Heart left ventricle (tissue), 16 donors: Measurements from ENCODE around the gene KRTAP27-1. TPM values are rescaled to one million over a fixed set of nuclear protein-coding genes. Genes with fewer than 3 reads are reported as not detected.

Experiments used
- ATAC-seq, 4 donors: fragments of 200-7000 bp; cut with Tn5 transposase; one replicate each; pipeline ENCODE4 v1.9.1; 2020 to 2022; ENCODE audit warnings: moderate library complexity in 4 of 4, mild to moderate bottlenecking in 3 of 4, moderate number of reproducible peaks in 1 of 4
- DNase-seq, 5 donors: peaks; one replicate each; pipeline ENCODE4 v3.0.0-alpha.2; 2020
- H3K27ac ChIP-seq, 12 donors: fragments of 200-600 bp; sonication (generic) in 4 of 12; one replicate each; pipeline versions ENCODE4 v1.5.0 to v1.8.0; 2016 to 2022; ENCODE audit warnings: mild to moderate bottlenecking in 2 of 12
- H3K27me3 ChIP-seq, 9 donors: fragments of 200-600 bp; sonication (generic) in 2 of 9; one replicate each; pipeline versions ENCODE4 v1.5.1 to v1.8.0; 2016 to 2022; ENCODE audit warnings: mild to moderate bottlenecking in 3 of 9
- H3K36me3 ChIP-seq, 9 donors: fragments of 200-600 bp; sonication (generic) in 2 of 9; one replicate each; pipeline versions ENCODE4 v1.5.0 to v1.8.0; 2018 to 2022; ENCODE audit warnings: mild to moderate bottlenecking in 2 of 9
- H3K4me1 ChIP-seq, 12 donors: fragments of 200-600 bp; sonication (generic) in 4 of 12; one replicate each; pipeline versions ENCODE4 v1.5.0 to v1.8.0; 2016 to 2022; ENCODE audit warnings: mild to moderate bottlenecking in 3 of 12
- H3K4me3 ChIP-seq, 12 donors: fragments of 200-600 bp; sonication (generic) in 4 of 12; one replicate each; pipeline versions ENCODE4 v1.5.0 to v1.8.0; 2017 to 2022; ENCODE audit warnings: mild to moderate bottlenecking in 9 of 12, moderate library complexity in 4 of 12
- H3K9me3 ChIP-seq, 12 donors: fragments of 200-600 bp; sonication (generic) in 4 of 12; one replicate each; pipeline versions ENCODE4 v1.5.0 to v1.8.0; 2016 to 2022; ENCODE audit warnings: mild to moderate bottlenecking in 1 of 12
- POLR2A ChIP-seq, 2 donors: fragments of 450-650 bp; IDR thresholded peaks; one replicate each; pipeline ENCODE4 v1.6.1; 2017; ENCODE audit warnings: antibody characterized with exemption in 2 of 2, mild to moderate bottlenecking in 2 of 2, moderate library complexity in 2 of 2
- WGBS, 4 donors: extraction: QIAGEN DNeasy Blood & Tissue Kit in 2 of 4; methylation state at CpG; one replicate each; pipeline versions ENCODE4 v1.1.5 to v1.1.7; 2013 to 2018; 5-methylcytosine and 5-hydroxymethylcytosine counted together
- intact Hi-C, 10 donors: fragments of 100-400 bp; cut with DNase I; formaldehyde crosslinking; loops; one replicate each; pipeline versions ENCODE4 v1.11.1 to v1.14.2; 2022
- long read RNA-seq, 3 donors: library from polyadenylated mRNA; unstranded; transcript quantifications; one replicate each; pipeline ENCODE4 v2.0.0, GENCODE V29; 2020 to 2021
- polyA plus RNA-seq, 2 donors: library from polyadenylated mRNA; stranded (reverse); fragments of 200-250 nt; gene quantifications; one replicate each; pipeline ENCODE4 v1.2.3, GENCODE V29; 2013
- total RNA-seq, 9 donors: library from RNA; depleted of rRNA in 2 of 9; stranded (reverse); fragments of >200 nt in 2 of 9; fragmentation: NEBNext Ultra II Directional in 3 of 9; extraction: Animal tissue kit (Norgen Biotek cat#: 25700) in 3 of 9; gene quantifications; one replicate each; pipeline versions ENCODE4 v1.1.0 to v1.2.4, GENCODE V29; 2016 to 2023
- TF ChIP-seq, protein P1 (sequence below), 12 donors: fragments of 200-600 bp; sonication (generic) in 4 of 12; IDR thresholded peaks; one replicate each; pipeline versions ENCODE4 v1.5.0 to v1.8.0; 2018 to 2022; ENCODE audit warnings: antibody characterized with exemption in 12 of 12, mild to moderate bottlenecking in 5 of 12
- donor health status: ischemic (EF 13 %, LVEDD 7.1; RV severe dilation, severe dysfunction).
- donor health status: healthy with polysubstance abuse.
- donor health status: DM: no; HTN: yes; CAD: no.
- donor health status: DM: no; HTN: no; CAD: no.
- donor health status: ischemic (EF 25% LVEDD 6.9; RV normal size, moderate dysfunction).
- donor health status: ischemic (EF 25% LVEDD 5.7; RV mildly dilated, moderate dysfunction).
- donor health status: healthy.
- donor health status: DM: yes; HTN: yes; CAD: no.
- donor health status: ischemic (EF 35%, LVEDD 5.7; RV mildly dilated, moderate dysfunction).
- donor health status: nonischemic (EF 11% LVEDD 7.7; RV severe dilation, severe dysfunction).
- donor health status: DM: yes; HTN: yes; CAD: no.
- donor health status: PGD.
- donor health status: ischemic (EF 29% LVEDD 5.4; RV normal size, mild dysfunction).
- donor health status: nonischemic (EF 23%, LVEDD 6.1; RV moderate dilation, normal function).

Gene KRTAP27-1
- total RNA-seq (not detected), polyA plus RNA-seq (not detected)
- long read RNA-seq, donor 1: 0 reads
- long read RNA-seq, donor 2: 0 reads
- long read RNA-seq, donor 3: 0 reads

DNA sequence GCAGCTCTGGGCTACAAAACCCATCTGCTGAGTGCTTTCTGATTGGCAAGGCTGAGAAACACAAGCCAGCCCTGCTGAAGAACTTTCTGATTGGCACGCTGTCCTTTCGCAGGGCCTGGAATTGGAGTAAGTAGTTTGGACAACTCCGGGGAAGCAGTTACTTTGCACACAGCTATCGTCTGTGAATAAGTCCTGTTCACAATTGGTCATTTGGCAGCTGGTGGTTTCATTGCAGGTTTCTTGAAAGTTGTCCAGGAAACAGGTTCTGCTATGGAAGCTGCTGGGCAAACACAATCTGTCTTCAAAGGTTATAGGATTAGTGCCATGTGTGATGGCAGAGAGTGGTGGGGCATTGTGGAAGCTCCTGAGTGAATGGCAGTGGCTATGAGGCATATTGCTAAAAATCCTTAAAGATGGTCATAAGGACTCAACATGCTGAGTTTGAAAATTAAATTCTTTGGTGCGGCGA, at the start of gene KRTAP27-1:
Gene KRTAP27-1 (minus strand): TSS at position 419 of the 469 bp plus-strand sequence. CDS start 26 bp downstream, at position 393.
- ATAC-seq (no peak), DNase-seq (no peak)
- intact Hi-C loops: no loop called here
- TF ChIP-seq, protein P1, sequence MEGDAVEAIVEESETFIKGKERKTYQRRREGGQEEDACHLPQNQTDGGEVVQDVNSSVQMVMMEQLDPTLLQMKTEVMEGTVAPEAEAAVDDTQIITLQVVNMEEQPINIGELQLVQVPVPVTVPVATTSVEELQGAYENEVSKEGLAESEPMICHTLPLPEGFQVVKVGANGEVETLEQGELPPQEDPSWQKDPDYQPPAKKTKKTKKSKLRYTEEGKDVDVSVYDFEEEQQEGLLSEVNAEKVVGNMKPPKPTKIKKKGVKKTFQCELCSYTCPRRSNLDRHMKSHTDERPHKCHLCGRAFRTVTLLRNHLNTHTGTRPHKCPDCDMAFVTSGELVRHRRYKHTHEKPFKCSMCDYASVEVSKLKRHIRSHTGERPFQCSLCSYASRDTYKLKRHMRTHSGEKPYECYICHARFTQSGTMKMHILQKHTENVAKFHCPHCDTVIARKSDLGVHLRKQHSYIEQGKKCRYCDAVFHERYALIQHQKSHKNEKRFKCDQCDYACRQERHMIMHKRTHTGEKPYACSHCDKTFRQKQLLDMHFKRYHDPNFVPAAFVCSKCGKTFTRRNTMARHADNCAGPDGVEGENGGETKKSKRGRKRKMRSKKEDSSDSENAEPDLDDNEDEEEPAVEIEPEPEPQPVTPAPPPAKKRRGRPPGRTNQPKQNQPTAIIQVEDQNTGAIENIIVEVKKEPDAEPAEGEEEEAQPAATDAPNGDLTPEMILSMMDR (IDR thresholded peaks at IDR 0.05): no peak
- no peak for TF ChIP-seq POLR2A (IDR thresholded peaks at IDR 0.05)
- 82 to 96% (median 88%) methylated on average over 6 of the region's 6 CpGs for WGBS, 4 donors
- H3K9me3 ChIP-seq: no peaks in the 10 kb centered on the region
- no peak within 1 kb of the TSS for H3K27ac ChIP-seq
- no peaks in the 10 kb centered on the region for H3K36me3 ChIP-seq
- H3K4me1 ChIP-seq: no peaks in the 10 kb centered on the region
- no peak within 1 kb of the TSS for H3K4me3 ChIP-seq
- H3K27me3 ChIP-seq: no peaks in the 10 kb centered on the region

DNA sequence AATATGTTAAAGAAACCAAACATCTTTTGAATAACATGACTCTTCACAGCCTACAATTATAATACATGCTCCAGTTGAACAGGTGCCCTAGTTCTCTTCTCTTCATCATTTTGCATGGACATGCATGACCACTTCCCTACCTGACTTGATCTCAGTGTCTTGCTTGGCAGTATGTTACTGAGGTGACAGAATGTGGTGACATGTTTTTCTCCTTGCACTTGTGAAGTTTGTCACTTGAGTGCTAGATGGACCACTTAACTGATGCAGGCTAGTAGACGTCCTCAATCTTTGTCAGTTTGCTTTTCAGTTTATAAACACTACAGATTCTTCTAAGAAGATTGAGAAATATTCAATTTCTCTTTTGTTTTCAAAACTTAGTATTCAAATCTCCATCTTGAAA, 44.7 kb upstream of the KRTAP27-1 start:
- Histone ChIP-seq H3K36me3 (no peaks in the 10 kb centered on the region), H3K4me1 (no peaks in the 10 kb centered on the region), H3K27ac (no peak overlapping the region), H3K4me3 (no peak overlapping the region), H3K27me3 (no peaks in the 10 kb centered on the region), H3K9me3 (no peaks in the 10 kb centered on the region)
- 27 to 39% (median 32%) methylated on average over 1 of the region's 1 CpG for WGBS, 4 donors
- ATAC-seq (no peak), DNase-seq (no peak)
- intact Hi-C loops: no loop called here
- TF ChIP-seq POLR2A (IDR thresholded peaks at IDR 0.05): no peak
- TF ChIP-seq, protein P1 (IDR thresholded peaks at IDR 0.05): no peak

- Histone ChIP-seq H3K4me3 (no peak within 1 kb of the TSS), H3K9me3 (peaks cover 0 to 2% (median 0%) of the 10 kb centered on the region in 12 donors), H3K27ac (no peak within 1 kb of the TSS), H3K36me3 (no peaks in the 10 kb centered on the region), H3K4me1 (no peaks in the 10 kb centered on the region), H3K27me3 (no peaks in the 10 kb centered on the region)
- TF ChIP-seq, protein P1 (IDR thresholded peaks at IDR 0.05): no peak
- no peak for TF ChIP-seq POLR2A (IDR thresholded peaks at IDR 0.05)
- 80 to 87% (median 84%) methylated on average over 5 of the region's 5 CpGs for WGBS, 4 donors
- DNase-seq (no peak), ATAC-seq (no peak)
- intact Hi-C loops: no loop called here
Measured at GRCh38 chr21:30372139-30372770, 34.8 kb upstream of the KRTAP27-1 start, which contains the start of gene KRTAP13-2. TSS of gene KRTAP13-2 (minus strand) at chr21:30372271. CDS start at chr21:30372213, 58 bp downstream.

- no peak overlapping the region for H3K4me3 ChIP-seq
- intact Hi-C loops: no loop called here
- DNase-seq: no peak
- no peaks in the 10 kb centered on the region for H3K36me3 ChIP-seq
- H3K27me3 ChIP-seq: no peaks in the 10 kb centered on the region
- WGBS, 4 donors: 62 to 70% (median 68%) methylated on average over 3 of the region's 3 CpGs
- no peak overlapping the region for H3K27ac ChIP-seq
- H3K4me1 ChIP-seq: no peaks in the 10 kb centered on the region
- no peaks in the 10 kb centered on the region for H3K9me3 ChIP-seq
- no peak for ATAC-seq
- no peak for TF ChIP-seq POLR2A (IDR thresholded peaks at IDR 0.05)
Measured at GRCh38 chr21:30355906-30356305, 18.4 kb upstream of the KRTAP27-1 start.
